Measurements from ENCODE around the gene UST. TPM values are rescaled to one million over a fixed set of nuclear protein-coding genes. Genes with fewer than 3 reads are reported as not detected.

UST gene
- total RNA-seq, 2 experiments from 2014 or later = 1.9 to 3.7 TPM

GRCh38 chr6:148780918-148781436 lies 34.1 kb downstream of the UST start:
- Histone ChIP-seq H3K4me1 (ENCODE audit: insufficient read depth, low read length) (peaks cover 9% of the 10 kb centered on the region), H3K27ac (ENCODE audit: low read depth in 1 of 2, low read length in 2 of 2) (peak overlapping the region in 1 of 2 donors; percentile 30), H3K9me3 (ENCODE audit: control insufficient read depth in 1 of 2, insufficient read depth in 1 of 2, low read length in 2 of 2) (no peaks in the 10 kb centered on the region), H3K27me3 (ENCODE audit: control insufficient read depth in 1 of 2, insufficient read depth in 2 of 2, low read length in 2 of 2) (no peaks in the 10 kb centered on the region), H3K4me3 (ENCODE audit: low read length) (peak overlapping the region; percentile 31), H3K36me3 (ENCODE audit: insufficient read depth, low read length) (no peaks in the 10 kb centered on the region)
- peak overlapping the region; percentile 27 for H3K27ac Mint-ChIP-seq
- DNase-seq = peak in 2 of 14 experiments; percentile 17 to 42
- H3K4me1 Mint-ChIP-seq (ENCODE audit: low read depth) = peaks cover 16% of the 10 kb centered on the region
- H3K36me3 Mint-ChIP-seq (ENCODE audit: low read depth) = no peaks in the 10 kb centered on the region
- TF ChIP-seq CTCF (IDR thresholded peaks at IDR 0.05) = no peak
- H3K9me3 Mint-ChIP-seq = no peaks in the 10 kb centered on the region
- ChIA-PET POLR2A (interaction anchor here (0.7 to 1.6 kb wide), 3 partner anchors 20 to 287 kb away, joined by 3 to 10 read pairs (median 6); partner anchors contain the start of gene UST), CTCF (no interaction called here)
- H3K27me3 Mint-ChIP-seq = no peaks in the 10 kb centered on the region
- intact Hi-C loops (cut with DNase I, micrococcal nuclease) = loop anchor here in 1 of 2 experiments (5.0 kb wide), 1 partner anchor 219 kb away; no protein-coding TSS in a partner anchor
- peak overlapping the region; percentile 58 for H3K4me3 Mint-ChIP-seq
- peak; percentile 34 for ATAC-seq (ENCODE audit: poor library complexity)

- Mint-ChIP-seq H3K9me3 (no peaks in the 10 kb centered on the region), H3K4me3 (no peak overlapping the region), H3K27me3 (no peaks in the 10 kb centered on the region), H3K36me3 (ENCODE audit: low read depth) (no peaks in the 10 kb centered on the region), H3K4me1 (ENCODE audit: low read depth) (no peaks in the 10 kb centered on the region), H3K27ac (no peak overlapping the region)
- no peaks in the 10 kb centered on the region for H3K36me3 ChIP-seq (ENCODE audit: insufficient read depth, low read length)
- no peaks in the 10 kb centered on the region for H3K27me3 ChIP-seq (ENCODE audit: control insufficient read depth in 1 of 2, insufficient read depth in 2 of 2, low read length in 2 of 2)
- no peaks in the 10 kb centered on the region for H3K4me1 ChIP-seq (ENCODE audit: insufficient read depth, low read length)
- intact Hi-C loops (cut with DNase I, micrococcal nuclease) = no loop called here
- no peak overlapping the region for H3K27ac ChIP-seq (ENCODE audit: low read depth in 1 of 2, low read length in 2 of 2)
- ChIA-PET POLR2A (no interaction called here), CTCF (interaction anchor here (1.1 kb wide), 1 partner anchor 16 kb away, joined by 3 read pairs; no protein-coding TSS in a partner anchor)
- no peak for TF ChIP-seq CTCF (IDR thresholded peaks at IDR 0.05)
- no peaks in the 10 kb centered on the region for H3K9me3 ChIP-seq (ENCODE audit: control insufficient read depth in 1 of 2, insufficient read depth in 1 of 2, low read length in 2 of 2)
- ATAC-seq (ENCODE audit: poor library complexity) (no peak), DNase-seq (no peak)
- no peak overlapping the region for H3K4me3 ChIP-seq (ENCODE audit: low read length)
Observed at GRCh38 chr6:148789948-148790347, 43.1 kb downstream of the UST start.

- no peaks in the 10 kb centered on the region for H3K9me3 ChIP-seq (ENCODE audit: control insufficient read depth in 1 of 2, insufficient read depth in 1 of 2, low read length in 2 of 2)
- ChIA-PET CTCF (interaction anchor here (1.1 kb wide), 1 partner anchor 16 kb away, joined by 3 read pairs; no protein-coding TSS in a partner anchor), POLR2A (no interaction called here)
- no peak overlapping the region for H3K4me3 Mint-ChIP-seq
- no peaks in the 10 kb centered on the region for H3K36me3 Mint-ChIP-seq (ENCODE audit: low read depth)
- H3K27ac Mint-ChIP-seq = no peak overlapping the region
- intact Hi-C loops (cut with DNase I, micrococcal nuclease) = no loop called here
- no peak overlapping the region for H3K4me3 ChIP-seq (ENCODE audit: low read length)
- no peaks in the 10 kb centered on the region for H3K36me3 ChIP-seq (ENCODE audit: insufficient read depth, low read length)
- H3K27me3 ChIP-seq (ENCODE audit: control insufficient read depth in 1 of 2, insufficient read depth in 2 of 2, low read length in 2 of 2) = no peaks in the 10 kb centered on the region
- no peak overlapping the region for H3K27ac ChIP-seq (ENCODE audit: low read depth in 1 of 2, low read length in 2 of 2)
- no peaks in the 10 kb centered on the region for H3K9me3 Mint-ChIP-seq
- DNase-seq (no peak), ATAC-seq (ENCODE audit: poor library complexity) (no peak)
- no peaks in the 10 kb centered on the region for H3K4me1 ChIP-seq (ENCODE audit: insufficient read depth, low read length)
- TF ChIP-seq CTCF (IDR thresholded peaks at IDR 0.05) = no peak
- H3K27me3 Mint-ChIP-seq = no peaks in the 10 kb centered on the region
- no peaks in the 10 kb centered on the region for H3K4me1 Mint-ChIP-seq (ENCODE audit: low read depth)
Observed at GRCh38 chr6:148790404-148790803, 43.6 kb downstream of the UST start.

Data from CD4-positive, alpha-beta T cell (primary cell).